ENCODE measurements around the gene ABCA3.

ABCA3 gene

DNA sequence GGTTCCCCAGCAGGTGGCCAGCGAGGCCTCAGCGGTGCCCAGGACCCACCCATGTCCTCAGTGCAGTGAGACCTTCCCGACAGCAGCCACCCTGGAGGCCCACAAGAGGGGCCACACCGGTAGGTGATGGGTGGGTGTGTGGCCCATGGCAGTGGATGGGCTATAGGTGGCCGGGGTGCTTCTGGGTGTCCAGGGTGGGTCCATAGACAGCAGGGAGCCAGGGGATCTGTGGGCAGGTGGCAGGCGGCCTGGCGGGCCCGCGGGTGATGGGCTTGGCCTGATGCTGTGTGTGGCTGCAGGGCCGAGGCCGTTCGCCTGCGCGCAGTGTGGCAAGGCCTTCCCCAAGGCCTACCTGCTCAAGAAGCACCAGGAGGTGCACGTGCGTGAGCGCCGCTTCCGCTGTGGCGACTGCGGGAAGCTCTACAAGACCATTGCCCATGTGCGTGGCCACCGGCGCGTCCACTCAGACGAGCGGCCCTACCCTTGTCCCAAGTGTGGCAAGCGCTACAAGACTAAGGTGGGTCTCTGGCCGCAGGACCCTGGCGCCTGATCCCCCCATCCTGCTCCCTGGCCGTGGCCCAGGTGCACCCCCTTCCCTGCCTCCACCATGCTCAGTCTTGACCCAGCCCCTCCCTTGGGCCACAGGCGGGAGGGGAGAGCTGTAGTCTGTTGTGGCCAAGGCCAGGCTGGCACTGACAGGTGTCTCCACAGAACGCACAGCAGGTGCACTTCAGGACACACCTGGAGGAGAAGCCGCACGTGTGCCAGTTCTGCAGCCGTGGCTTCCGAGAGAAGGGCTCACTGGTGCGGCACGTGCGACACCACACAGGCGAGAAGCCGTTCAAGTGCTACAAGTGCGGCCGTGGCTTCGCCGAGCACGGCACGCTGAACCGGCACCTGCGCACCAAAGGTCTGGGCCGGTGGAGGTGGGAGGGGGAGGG is 106.4 kb downstream of the ABCA3 start:
- DNase-seq (ENCODE audit: low read depth), result no peak

- no peak for DNase-seq (ENCODE audit: low read depth)
Observed at GRCh38 chr16:2233046-2233775, 107.3 kb downstream of the ABCA3 start.

- DNase-seq (ENCODE audit: low read depth), result no peak
Observed at GRCh38 chr16:2232094-2232990, 108.2 kb downstream of the ABCA3 start.

DNA sequence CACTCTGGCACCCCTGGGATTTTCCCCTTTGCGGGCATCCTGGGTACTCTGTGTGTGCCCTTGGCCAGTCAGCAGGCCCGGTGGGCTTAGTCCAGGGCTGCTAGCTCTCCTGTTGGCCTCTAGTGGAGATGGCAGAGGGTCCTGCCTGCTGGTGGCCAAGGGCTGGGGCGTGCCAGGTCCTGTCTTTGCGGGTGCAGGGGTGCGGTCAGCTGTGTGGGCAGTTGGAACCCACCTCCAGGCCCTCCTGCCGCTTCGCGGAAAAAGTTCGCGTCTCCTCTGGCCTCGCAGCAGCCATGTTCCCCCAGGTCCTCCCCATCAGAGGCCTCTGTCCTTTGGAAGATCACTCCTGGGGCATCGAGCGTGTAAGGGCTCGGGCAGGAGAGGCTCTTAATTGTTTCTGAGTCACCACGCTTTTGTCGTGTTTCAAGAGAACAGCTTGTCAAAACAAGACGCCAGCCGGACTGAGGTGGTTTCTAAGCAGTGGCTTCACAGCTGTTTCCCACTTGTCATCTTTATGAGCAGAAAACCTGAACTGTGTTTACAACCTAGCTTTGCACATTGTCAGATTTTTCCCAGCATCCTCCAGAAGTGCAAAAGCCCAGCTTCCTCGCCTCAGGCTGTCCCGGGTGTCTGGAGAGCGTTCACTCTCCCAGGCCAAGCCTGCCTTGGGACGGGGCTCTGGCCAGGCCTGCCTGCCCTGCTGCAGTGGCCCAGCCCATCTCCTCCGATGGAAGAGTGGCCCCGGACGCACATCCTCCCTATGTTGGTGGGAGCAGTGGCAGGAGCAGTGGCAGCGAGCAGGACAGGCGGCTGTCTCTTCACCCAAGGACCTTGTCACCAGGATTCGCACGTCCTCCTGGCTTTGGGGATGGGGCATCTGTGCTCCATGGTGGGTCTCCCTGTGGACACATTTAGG is 109.3 kb downstream of the ABCA3 start:
- no peak for DNase-seq (ENCODE audit: low read depth)

- DNase-seq (ENCODE audit: low read depth), result no peak
Observed at GRCh38 chr16:2230376-2230775, 110.2 kb downstream of the ABCA3 start.

GRCh38 chr16:2229632-2230250 is 110.8 kb downstream of the ABCA3 start:
- no peak for DNase-seq (ENCODE audit: low read depth)

GRCh38 chr16:2229091-2229490 is 111.4 kb downstream of the ABCA3 start:
- no peak for DNase-seq (ENCODE audit: low read depth)

DNA sequence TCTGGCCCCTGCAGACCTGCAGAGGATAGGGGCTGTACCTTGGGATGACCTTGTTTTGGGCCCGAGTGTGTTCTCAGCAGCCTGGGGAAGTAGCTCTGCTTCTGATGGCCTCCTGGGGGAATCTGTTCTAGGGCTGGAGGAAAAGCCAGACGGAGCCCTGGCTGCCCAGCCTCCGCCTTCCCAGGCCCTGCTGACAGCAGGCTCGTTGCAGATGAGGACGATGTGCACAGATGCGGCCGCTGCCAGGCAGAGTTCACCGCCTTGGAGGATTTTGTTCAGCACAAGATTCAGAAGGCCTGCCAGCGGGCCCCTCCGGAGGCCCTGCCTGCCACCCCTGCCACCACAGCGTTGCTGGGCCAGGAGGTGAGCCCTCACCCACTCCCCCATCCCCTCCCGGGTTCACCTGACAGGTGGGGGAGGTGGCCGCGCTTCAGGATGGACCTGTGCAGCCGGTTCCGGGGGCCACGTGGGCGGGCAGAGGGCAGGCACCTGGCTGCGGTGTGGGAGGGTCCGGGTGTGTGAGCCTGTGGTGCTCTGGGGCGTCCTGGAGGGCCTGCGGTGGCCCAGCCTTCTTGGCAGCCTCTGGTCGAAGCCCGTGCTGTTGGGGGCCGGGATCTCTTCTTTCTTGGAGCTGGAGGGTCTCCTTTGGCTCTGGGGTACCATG is 112.2 kb downstream of the ABCA3 start:
- no peak for DNase-seq (ENCODE audit: low read depth)

DNA sequence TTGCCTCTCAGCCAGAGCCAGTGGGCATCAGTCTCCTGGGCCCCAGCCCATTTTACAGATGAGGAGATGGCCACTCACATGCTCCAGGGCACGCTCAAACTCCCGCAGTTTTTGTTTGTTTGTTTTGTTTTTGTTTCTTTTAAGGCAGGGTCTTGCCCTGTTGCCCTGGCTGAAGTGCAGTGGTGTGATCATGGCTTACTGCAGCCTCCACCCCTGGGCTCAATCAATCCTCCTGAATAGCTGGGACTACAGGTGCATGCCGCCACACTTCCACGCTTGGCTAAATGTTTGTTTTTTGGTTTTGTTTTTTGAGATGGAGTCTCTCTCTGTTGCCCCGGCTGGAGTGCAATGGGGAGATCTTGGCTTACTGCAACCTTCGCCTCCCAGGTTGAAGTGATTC is 113.6 kb downstream of the ABCA3 start:
- no peak for DNase-seq (ENCODE audit: low read depth)

GRCh38 chr16:2226245-2226793 is 114.2 kb downstream of the ABCA3 start:
- DNase-seq (ENCODE audit: low read depth), result no peak
